Effector memory CD4-positive, alpha-beta T cell (primary cell): ENCODE data around the gene KIAA1755.

Experiments used
- DNase-seq, 3 donors: peaks; one replicate each; pipeline ENCODE4 v3.0.0-alpha.2; 2020
- H3K27ac ChIP-seq: 2 replicates; pipeline ENCODE4 v1.7.0; 2013; ENCODE audit warnings: mild to moderate bottlenecking, low read length, moderate library complexity; ENCODE audit not compliant: insufficient read depth, poor library complexity, severe bottlenecking
- H3K27me3 ChIP-seq: replicated peaks from 2 replicates; pipeline ENCODE4 v1.7.0; 2013; ENCODE audit warnings: mild to moderate bottlenecking, low read length; ENCODE audit not compliant: insufficient read depth, control insufficient read depth, poor library complexity, severe bottlenecking
- H3K36me3 ChIP-seq: 2 replicates; pipeline ENCODE4 v1.7.0; 2013; ENCODE audit warnings: mild to moderate bottlenecking, low read length, moderate library complexity; ENCODE audit not compliant: control insufficient read depth, insufficient read depth
- H3K4me1 ChIP-seq: 2 replicates; pipeline ENCODE4 v1.7.0; 2013; ENCODE audit warnings: low read length, mild to moderate bottlenecking; ENCODE audit not compliant: control insufficient read depth, insufficient read depth, poor library complexity, severe bottlenecking
- H3K4me3 ChIP-seq: 2 replicates; pipeline ENCODE4 v1.7.0; 2013; ENCODE audit warnings: low read length, low read depth, mild to moderate bottlenecking; ENCODE audit not compliant: insufficient read depth, poor library complexity, severe bottlenecking
- H3K9me3 ChIP-seq: 2 replicates; pipeline ENCODE4 v1.7.0; 2013; ENCODE audit warnings: mild to moderate bottlenecking, low read length, moderate library complexity; ENCODE audit not compliant: control insufficient read depth

KIAA1755 gene

DNA sequence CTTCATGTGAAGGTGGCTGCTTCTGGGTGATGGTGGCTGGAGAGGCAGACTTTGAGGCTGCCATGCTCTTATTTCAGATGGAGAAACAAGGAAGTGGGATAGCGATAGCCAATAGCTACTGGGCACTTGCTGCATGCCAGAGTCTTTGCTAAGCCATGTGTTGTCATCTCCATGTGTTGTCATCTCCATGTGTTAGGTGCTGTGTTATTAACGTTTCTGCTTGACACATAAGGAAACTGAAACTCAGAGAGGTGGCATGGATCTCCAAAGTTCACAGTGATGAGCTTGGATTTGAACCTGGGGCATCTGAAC is 16.9 kb downstream of the KIAA1755 start:
- H3K4me3 ChIP-seq = no peak overlapping the region
- H3K36me3 ChIP-seq = no peaks in the 10 kb centered on the region
- H3K9me3 ChIP-seq = peaks cover 11% of the 10 kb centered on the region
- no peak overlapping the region for H3K27ac ChIP-seq
- no peak for DNase-seq
- no peaks in the 10 kb centered on the region for H3K27me3 ChIP-seq
- H3K4me1 ChIP-seq = no peaks in the 10 kb centered on the region

DNA sequence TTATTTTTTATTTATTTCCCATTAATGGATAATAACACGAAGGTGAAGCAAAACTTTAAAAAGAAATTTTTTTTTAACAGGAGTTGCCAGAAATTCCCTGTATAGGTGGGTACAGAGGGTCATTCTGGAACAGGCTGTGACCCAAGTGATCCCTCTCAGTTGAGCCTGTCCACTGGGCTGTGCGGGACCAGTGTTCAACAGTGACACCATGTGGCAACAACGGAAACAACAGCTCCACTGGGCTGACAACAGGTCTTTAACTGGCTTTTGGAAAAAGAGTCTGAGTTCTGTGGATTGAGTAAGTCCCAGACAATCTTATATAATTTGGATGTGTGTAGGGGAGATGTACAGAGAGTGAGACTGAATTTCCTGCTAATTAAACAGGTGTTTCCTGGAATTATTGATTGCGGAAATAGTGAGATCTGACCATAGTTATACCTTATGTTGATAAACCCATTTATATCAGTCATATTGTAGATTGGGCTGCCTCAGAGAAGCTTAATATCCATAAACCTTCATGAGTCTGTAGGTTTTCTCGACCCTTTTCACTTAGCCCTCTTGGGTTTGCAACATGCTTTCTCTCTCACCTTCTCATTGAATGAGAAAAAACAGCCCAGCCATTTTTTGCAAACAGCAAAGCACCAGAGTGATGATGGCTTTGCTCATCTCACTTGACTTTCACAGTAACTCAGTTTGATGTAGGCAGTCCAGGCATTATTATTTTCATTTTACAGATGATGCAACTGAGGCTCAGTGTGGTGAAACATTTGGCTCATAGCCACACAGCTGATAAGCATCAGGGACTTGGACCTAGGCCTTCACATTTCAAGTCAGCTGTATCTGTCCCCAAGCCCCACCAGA is 17.5 kb downstream of the KIAA1755 start:
- Histone ChIP-seq H3K27me3 (no peaks in the 10 kb centered on the region), H3K36me3 (no peaks in the 10 kb centered on the region), H3K4me3 (no peak overlapping the region), H3K9me3 (peaks cover 11% of the 10 kb centered on the region), H3K27ac (no peak overlapping the region), H3K4me1 (no peaks in the 10 kb centered on the region)
- DNase-seq = no peak

DNA sequence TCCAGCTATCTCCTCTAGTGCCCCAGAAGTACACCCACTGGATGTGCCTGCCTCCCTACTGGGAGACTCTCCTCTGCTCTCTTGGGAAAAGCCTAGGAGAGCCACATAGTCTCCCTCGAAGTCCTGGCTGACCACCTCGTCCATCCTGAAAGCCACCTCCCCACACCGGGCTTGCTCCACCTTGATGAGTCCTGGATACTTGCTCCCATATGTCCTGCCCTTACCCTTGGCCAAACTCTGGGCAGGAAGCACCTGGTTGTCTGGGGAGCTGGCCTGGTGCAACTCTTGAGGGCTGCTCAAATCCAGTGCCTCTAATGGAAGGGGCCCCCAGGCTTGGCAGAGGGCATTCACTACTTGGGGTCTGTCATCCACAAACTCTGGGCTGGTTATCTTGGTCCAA is 19.3 kb downstream of the KIAA1755 start:
- H3K4me3 ChIP-seq = no peak overlapping the region
- H3K9me3 ChIP-seq = peaks cover 11% of the 10 kb centered on the region
- no peak for DNase-seq
- H3K27ac ChIP-seq = no peak overlapping the region
- no peaks in the 10 kb centered on the region for H3K4me1 ChIP-seq
- no peaks in the 10 kb centered on the region for H3K27me3 ChIP-seq
- no peaks in the 10 kb centered on the region for H3K36me3 ChIP-seq

DNA sequence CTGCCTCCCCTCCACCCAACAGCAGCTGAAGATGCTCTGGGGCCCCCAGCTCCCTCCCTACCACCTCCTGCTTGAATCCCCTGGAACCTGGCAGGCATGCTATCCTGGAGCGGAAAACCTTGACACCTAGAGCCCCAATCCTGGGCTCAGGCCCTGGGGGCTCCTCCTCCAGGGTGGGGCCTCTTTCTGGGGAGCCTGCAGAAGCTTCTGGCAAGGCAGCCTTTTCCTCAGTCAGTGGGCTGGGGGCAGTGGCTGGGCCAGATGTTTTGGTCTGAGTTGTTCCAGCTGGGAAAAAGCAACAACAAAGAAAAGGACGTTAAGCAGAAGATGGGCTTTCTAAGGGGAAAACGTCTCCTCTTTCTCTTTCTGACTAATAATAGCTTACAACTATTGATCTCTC is 21.1 kb downstream of the KIAA1755 start:
- Histone ChIP-seq H3K4me3 (no peak overlapping the region), H3K36me3 (no peaks in the 10 kb centered on the region), H3K4me1 (no peaks in the 10 kb centered on the region), H3K9me3 (peaks cover 11% of the 10 kb centered on the region), H3K27ac (no peak overlapping the region), H3K27me3 (no peaks in the 10 kb centered on the region)
- DNase-seq = no peak

DNA sequence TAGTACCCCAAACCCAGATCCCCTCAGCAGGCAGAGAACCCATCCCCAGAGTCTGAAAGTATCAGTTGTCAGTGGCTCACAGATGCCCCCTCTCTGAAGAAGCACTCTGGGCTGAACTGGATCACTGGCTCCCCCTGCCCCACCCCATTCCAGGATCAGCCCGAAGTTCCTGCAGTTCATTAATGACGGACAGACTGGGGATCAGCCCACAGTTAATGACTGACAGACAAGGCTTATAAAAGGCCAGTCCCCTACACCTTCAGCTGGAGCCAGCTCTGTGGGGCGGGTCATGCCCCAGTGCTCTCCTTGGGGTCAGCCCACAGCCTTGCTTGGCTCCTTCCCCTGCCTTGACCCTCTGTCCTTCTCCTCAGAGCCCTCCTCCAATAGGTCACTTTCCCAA is 21.7 kb downstream of the KIAA1755 start:
- Histone ChIP-seq H3K27ac (no peak overlapping the region), H3K27me3 (no peaks in the 10 kb centered on the region), H3K36me3 (no peaks in the 10 kb centered on the region), H3K4me3 (no peak overlapping the region), H3K4me1 (no peaks in the 10 kb centered on the region), H3K9me3 (peaks cover 11% of the 10 kb centered on the region)
- DNase-seq = no peak

DNA sequence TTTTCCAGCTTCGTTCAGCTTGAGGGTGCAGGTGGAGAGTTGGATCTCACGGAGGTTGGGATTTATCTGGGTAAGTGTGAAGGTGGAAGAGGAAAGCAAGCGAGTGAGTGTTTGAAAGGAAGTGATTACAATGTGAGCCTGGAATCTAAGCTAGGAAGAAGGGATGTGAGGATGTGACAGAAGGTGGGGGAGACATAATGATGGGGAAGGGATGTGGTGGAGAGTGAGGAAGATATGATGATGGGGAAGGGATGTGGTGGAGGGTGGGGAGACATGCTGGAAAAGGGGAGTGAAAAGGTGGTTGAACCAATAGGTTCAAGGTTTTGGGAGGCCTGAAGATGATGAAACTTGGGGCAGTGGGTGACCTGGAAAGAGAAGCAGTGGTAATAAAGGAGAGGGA is 23.2 kb downstream of the KIAA1755 start:
- Histone ChIP-seq H3K27me3 (no peaks in the 10 kb centered on the region), H3K36me3 (no peaks in the 10 kb centered on the region), H3K27ac (no peak overlapping the region), H3K4me1 (no peaks in the 10 kb centered on the region), H3K4me3 (no peak overlapping the region), H3K9me3 (peaks cover 11% of the 10 kb centered on the region)
- DNase-seq = no peak

DNA sequence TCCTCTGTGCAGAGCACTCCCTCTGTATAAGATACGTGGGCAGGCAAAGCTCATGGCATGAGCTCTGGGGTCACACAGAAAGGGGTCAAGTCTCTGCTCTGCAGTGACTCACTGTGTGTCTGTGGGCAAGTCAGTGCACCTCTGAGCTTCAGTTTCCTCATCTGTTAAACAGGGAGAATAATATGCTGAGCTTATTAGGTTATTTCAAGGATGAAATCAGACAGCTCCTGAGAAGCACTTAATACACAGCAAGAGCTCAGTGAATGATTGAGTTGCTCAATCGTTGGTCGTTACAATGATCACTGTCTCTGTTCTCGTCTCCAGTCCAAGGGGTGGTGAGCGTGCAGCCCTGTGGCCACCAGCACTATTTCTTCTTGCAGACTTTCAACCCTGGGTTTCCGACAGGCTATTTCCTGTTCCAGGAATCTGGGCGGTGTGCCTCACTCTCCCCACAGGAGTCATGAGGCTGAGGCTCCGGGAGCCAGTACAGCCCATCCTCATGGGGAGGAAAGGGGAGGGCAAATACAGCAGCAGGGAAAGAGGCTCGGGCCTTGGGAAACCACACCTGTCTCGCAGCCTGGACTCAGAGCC is 28.9 kb downstream of the KIAA1755 start:
- H3K36me3 ChIP-seq = no peaks in the 10 kb centered on the region
- DNase-seq = no peak
- H3K27me3 ChIP-seq = peaks cover 2% of the 10 kb centered on the region
- H3K4me3 ChIP-seq = no peak overlapping the region
- H3K27ac ChIP-seq = no peak overlapping the region
- no peaks in the 10 kb centered on the region for H3K4me1 ChIP-seq
- H3K9me3 ChIP-seq = no peaks in the 10 kb centered on the region

DNA sequence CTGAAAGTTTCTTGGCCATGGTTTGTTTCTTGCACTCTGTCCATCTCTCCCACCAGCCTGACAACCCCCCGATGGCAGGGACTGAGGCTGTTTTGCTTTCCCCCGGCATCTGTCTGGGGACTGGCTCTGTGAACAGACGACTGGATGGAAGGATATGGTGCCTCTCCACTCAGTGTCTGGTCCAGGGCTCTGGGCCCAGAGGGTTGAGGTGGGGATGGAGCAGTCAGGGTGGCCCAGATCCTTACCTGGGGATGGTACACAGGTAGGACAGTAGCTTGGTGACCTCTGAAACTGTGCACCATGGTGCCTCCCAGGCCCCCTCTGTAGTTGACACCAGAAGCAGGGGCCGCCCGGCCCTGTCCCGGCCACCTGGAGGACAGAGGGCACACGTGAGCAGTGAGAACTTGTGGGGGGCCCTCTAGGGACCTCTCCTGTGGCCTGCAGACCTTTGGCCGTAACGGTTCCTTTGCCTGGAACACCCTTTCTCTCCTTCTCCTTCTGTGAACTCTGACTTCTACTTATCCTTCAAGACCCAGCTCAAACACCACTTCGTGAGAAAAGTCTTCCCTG is 29.5 kb downstream of the KIAA1755 start:
- DNase-seq = no peak
- H3K27me3 ChIP-seq = peaks cover 2% of the 10 kb centered on the region
- H3K27ac ChIP-seq = no peak overlapping the region
- no peaks in the 10 kb centered on the region for H3K36me3 ChIP-seq
- no peaks in the 10 kb centered on the region for H3K4me1 ChIP-seq
- no peaks in the 10 kb centered on the region for H3K9me3 ChIP-seq
- no peak overlapping the region for H3K4me3 ChIP-seq

DNA sequence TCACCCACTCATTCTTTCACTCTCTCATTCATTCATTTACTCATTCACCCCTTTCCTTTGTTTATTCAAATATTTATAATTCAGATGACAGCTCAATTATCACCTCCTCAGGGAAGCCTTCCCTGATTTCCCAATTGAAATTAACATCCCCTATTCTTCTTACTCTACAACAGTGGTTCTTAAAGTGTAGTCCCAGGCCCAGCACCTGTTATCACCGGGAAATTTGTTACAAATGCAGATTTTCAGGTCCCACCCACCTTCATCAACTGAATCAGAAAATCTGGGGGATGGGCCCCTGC is 30.3 kb downstream of the KIAA1755 start:
- no peak overlapping the region for H3K27ac ChIP-seq
- no peaks in the 10 kb centered on the region for H3K36me3 ChIP-seq

DNA sequence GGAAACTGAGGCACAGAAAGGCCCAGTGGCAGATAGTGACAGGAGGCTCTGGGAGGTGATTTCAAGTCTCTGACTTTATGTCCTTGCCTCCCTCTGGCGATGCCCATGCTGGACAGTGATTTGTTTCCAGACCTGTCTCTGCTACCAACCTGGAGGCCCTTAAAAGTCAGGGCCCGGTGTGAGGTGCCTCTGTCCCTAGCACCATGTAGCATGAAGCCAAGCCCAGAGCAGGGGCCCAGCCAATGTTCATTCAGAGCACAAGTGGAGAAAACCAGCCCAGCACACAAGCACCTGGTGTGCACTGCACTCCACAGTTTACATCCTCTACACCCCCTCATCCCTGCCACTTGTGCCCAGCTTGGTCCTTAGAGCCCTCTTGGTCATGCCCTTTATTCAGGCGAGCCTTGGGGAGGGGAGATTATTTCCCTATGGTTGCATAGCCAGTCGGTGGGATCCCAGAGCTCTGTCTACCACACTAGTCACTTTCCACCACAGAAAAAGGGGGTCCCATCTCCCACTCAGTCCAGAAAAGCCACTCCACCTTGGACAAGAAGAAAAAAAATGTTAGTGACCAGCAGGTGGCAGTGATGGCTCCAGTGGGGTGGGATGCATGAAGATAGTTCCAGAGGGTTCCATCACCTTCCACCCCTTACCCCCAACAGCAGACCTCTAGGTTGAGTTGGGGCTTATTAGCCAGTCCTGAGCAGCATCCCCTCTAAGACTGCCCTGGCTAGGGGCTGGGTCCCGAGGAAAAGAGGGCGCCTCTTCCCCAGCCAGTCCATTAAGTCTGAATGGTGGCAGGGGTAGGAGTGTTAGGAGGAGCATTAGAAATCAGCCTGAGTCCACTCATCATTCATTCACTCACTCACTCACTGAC is 30.9 kb downstream of the KIAA1755 start:
- Histone ChIP-seq H3K4me3 (no peak overlapping the region), H3K27ac (no peak overlapping the region), H3K4me1 (no peaks in the 10 kb centered on the region), H3K27me3 (peaks cover 2% of the 10 kb centered on the region), H3K36me3 (no peaks in the 10 kb centered on the region), H3K9me3 (no peaks in the 10 kb centered on the region)
- DNase-seq = no peak

More for the DNA sequence above, 30.3 kb downstream of the KIAA1755 start:
- Histone ChIP-seq H3K4me1 (no peaks in the 10 kb centered on the region), H3K9me3 (no peaks in the 10 kb centered on the region), H3K4me3 (no peak overlapping the region), H3K27me3 (peaks cover 2% of the 10 kb centered on the region)
- no peak for DNase-seq
